Measurements from ENCODE around the gene OSM. TPM values are rescaled to one million over a fixed set of nuclear protein-coding genes. Genes with fewer than 3 reads are reported as not detected.
A peak's percentile ranks its signal among the peaks of the same experiment; 100 is the strongest.

Gene OSM
- 0.28 TPM for total RNA-seq

DNA sequence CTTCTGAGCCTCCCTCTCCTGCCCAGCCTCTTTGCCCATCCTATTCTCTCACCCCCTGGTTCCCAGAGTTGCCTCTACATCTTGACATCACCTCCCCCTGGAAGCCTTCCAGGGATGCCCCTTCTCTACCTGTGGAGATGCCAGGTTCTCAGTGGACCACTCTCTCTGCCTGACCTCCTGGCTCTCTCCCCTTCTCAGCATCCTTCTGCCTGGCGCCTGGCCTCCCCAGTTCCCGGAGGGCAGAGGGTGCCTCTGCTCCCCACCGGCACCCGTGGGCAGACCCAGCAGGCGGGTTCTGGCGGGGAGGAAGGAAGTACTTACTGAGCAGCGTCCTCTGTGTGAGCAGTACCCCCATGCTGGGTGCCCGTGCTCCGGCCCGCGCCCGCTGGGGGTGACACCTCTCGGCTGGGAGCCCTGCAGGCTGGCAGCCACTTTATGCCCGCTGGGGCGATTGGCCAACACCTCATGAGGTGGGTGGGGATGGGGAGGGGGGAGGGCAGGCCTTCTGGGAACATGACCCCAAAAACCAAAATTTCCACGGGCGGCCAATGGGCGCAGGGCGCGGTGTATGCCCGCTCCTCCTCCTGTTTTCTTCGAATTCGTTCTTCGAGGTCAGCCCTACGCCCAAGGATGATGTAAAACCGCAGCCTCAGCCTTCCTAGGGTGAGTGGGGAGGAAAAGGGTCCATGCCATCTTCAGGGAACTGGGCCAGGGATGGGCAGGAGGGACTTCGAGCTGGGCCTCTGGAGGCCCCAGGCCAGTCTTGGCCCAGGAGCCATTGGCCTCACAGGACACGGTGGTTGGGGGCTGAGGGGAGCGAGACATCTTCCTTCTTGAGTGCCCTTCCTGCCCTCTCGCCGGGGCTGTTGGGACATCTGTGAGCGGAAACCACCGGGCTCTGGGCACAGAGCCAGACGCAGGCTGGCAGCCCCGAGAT lies at the start of gene OSM:
OSM (minus strand) TSS at position 407 of the 937 bp plus-strand sequence; CDS start at position 355, 52 bp downstream.
- peak; percentile 7 for ATAC-seq

DNA sequence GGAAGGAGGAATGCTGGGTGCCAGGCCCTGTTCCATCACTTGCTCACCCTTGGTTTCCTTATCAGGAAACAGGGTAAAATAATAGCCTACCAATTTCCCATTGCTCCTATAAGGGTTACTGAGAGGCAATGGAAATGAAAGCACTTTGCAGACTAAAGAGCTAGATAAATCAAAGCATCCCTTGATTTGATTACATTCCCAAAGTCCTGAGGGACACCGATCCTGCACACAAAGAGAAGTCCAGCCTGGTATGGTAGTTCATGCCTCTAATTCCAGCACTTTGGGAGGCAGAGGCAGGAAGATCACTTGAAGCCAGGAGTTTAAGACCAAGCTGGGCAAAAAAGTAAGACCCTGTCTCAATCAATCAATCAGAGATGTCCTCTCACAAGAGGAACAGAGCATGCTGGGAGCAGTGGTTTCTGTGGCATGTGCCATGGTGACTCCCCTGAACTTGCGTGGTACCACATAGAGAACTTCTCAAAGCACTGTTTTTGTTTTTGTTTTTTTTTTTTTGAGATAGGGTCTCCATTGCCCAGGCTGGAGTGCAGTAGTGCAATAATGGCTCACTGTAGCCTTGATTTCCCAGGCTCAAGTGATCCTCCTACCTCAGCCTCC lies 49.4 kb upstream of the OSM start:
- ATAC-seq, result no peak

DNA sequence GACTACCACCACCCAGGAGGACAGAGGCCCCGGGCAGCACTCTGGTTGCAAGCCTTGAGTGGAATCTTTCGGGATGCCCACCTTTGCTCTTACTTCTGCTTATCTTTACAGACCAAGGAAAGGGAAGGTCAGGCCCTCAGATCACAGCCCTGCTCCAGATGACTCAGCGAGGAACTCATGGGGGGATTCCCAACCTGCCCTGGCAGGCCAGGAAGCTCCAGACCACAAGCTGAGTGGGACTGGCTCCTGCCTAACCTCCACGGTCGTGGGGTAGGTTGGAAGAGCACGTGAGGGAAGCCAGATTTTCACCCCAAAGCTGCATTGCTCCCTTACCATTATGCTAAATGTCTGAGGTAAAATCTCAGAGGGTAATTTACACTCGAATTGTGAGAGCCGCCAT lies 48.3 kb upstream of the OSM start:
- ATAC-seq, result no peak

DNA sequence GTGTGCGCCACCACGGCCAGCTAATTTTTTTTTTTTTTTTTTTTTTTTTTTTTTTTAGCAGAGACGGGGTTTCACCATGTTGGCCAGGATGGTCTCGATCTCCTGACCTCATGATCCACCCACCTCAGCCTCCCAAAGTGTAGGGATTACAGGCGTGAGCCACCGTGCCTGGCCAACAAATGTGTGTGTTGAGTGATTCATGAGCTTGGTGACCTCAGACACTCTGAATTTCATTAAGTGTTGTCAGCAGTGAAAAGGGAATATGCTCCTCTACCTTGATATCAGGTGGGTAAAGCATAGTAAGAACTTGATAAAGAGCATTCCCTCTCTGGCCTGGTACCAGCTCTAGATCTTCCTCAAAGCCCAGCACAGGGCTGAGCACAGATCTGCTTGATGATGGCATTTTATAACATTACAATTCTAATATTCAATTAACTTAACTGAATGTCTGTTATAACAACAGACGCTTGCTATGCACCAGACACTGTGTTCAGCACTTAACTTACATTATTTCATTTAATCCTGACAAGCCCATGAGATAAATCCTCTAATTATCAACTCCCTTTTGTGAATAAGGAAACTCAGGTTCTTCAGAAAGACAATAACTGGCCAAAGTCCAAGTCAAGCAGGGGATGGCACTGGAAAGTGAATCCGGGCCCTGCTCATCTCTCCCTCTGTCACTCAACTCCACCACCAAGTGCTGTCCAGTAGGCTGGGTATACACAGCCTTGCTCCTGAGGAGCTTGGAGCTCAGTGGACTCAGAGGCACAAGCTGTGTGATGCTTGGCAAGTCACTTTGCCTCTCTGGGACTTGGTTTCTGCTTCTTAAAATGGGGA lies 47.1 kb upstream of the OSM start:
- ATAC-seq, result no peak

DNA sequence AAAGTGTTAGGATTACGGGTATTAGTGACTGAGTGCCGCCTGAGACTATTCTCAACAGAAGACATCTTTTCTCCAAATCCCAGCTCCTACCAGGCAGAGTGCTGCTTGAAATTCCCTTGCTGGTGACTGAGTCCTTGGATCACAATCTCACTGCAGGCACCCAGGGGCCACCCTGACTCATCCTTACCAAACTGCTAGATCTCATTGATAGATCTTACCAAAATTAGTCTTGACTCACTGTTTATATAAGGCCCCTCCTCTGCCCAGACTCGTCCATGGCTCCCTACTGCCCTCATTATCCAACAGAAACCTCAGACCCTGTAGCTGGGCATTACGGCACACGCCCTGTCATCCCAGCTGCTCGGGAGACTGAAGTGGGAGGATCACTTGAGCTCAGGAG lies 45.4 kb upstream of the OSM start:
- peak; percentile 65 for ATAC-seq

DNA sequence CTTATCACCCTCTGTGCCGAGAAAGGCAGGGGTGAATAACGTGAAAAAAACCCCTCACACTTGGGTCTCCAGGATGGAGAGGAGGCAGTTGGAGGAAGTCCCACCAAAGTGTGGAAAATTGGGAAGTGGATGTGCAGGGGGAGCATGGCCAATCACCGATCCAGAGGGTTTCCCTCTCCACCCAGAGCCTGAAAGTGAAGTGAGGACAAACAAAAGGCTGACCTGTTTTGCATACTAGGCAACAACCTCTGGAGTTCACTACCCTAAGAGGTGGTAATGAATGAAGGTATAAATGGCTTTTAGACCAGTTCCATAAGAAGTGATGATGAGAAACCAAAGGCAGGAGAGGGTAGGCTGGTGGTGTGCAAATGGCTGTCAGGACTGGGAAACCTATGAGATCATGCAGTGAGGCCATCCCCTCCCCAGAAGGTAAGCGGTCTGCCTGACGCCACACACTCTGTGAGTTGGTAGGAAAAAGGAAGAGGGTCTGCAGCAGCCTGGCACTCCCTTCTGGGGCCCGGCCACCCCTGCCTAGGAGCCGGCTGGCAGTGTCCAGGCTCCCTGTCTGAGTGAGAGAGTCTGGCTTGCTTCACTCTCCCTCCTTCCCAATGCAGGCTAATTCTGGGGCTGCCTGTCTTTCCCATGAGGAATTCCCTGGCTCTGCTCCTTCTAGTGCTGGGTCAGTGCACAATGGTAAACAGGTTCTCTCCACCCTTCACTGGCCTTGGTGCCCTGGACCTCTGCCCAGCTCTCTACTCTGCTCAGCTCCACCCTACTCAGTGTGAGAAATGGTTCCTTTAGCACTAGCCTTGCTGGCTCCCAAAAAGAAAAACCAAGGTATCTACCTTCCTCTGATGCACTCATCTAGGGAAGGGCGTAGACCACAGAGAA lies 44.5 kb upstream of the OSM start:
- peak; percentile 48 for ATAC-seq

DNA sequence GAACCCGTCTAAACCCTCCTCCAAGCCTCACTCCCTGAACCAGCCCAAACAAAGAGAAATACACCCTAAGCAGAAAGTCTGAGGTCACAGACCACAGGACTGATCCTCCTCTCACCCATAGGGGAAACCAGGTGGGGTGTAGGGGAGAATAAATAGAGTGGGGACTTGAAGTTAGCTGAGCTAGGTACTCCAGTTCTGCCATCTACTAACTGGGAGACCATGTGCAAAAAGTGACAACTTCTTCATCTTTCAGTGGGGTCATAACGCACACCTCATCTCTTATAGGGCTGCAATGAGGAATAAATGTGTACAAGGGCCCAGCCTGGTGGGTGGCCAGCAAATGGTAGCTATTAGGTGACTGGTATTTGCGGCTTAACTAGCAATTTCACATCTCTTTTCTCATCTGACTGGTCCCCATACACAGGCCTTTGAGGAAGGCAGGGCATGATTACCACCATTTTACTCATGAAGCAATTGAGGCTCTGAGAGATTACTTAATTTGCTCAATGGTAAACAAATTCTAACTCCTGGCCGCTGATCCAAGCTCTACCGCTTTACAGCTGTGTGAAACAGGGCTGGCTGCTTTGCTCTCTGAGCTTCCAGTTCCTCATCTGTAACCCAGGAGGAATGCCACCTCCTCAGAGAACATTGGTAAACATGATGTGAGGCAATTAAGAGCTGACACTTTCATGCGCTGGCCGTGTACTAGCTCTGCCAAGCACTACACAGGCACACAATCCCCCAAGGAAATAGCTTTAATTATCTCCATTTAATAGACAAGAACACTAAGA lies 43.5 kb upstream of the OSM start:
- peak; percentile 49 for ATAC-seq

DNA sequence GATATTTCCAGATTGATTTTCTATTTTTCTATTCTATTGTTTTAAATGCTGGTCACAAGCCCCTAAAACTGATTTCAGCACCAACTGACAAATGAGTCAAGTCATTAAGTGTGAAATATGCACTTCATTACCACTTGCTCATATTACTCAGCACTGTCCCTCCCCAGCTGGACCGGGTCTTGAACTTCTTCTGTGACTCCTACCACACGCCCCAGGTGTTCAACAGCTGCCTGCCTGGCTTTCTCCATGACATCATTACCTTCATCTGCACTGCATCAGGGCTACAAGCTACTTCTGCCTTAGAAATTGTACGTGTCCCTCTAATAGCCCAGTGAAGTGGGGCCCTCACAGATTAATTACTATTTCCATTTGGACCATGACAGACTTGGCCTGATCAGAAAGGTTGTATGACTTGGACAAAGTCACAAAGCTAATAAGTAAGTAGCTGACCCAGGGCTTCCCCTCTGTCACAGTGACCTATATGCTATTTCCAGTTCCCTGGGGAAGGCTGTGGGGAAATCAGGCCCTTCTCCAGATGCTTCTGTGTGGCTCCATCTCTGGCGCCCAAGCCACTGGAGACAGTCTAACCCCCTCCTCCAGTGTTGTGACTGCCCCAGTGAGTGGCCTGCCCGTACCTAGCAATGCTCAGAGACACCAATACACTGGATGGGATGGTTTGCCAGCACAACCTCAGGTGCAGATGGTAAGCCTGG lies 42.0 kb upstream of the OSM start:
- peak; percentile 30 for ATAC-seq

DNA sequence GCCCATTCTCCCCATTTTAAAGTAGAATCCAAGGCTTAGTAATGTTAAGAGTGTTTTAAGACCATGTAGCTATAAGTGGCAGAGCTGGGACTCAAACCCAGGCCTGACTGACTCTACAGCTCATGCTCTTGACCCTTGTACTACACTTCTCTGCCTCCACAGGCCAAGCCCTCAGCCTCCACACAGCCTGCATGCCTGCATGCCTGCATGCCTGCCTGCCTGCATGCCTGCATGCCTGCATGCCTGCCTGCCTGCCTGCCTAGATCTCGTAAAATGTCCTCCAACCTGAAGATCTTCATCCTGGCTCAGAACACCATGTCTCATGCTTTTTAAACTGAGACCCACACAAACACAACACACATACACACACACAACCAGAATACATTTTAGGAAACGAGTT lies 41.4 kb upstream of the OSM start:
- no peak for ATAC-seq

DNA sequence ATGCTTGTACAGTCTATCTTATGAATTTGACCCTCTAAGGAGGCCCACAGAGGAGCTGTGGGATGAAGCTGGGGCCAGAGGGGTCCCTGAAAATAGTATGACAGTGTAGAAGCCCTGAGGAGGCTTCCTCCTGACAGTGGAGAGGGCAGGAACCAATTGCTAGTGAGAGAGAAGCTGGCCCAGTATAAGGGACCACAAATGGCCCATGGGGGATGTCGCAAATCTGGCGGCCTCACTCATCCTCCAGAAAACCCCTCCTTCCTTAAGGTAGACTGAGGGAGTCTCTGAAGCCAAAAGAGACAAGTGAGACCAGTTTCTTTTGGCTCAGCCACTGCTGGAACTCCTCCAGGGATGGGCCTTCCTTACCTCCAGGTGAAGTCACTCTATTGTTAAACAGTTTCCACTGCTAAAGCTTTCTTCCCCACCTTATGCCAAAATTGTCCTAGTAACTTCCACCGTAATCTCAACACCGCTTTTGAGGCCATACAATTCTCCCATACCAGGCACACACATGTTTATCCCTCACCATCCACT lies 40.5 kb upstream of the OSM start:
- ATAC-seq, result no peak

DNA sequence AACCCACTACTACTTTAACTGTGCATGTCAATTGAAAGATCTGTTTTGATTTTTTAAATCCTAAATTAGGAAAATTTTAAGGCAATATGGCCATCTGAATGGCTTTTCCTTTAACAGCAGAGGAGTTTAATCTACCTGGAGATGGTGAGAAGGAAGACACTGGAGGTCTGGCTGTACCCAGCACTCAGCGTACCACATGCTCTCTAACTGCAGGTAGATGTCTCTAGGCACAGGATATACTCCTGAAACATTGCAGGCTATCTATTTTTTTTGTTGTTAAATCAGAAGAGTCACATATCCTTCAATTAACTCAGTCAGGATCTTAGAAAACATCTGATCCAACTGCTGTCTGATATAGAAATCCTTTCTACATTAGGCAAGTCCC lies 40.0 kb upstream of the OSM start:
- ATAC-seq, result no peak

DNA sequence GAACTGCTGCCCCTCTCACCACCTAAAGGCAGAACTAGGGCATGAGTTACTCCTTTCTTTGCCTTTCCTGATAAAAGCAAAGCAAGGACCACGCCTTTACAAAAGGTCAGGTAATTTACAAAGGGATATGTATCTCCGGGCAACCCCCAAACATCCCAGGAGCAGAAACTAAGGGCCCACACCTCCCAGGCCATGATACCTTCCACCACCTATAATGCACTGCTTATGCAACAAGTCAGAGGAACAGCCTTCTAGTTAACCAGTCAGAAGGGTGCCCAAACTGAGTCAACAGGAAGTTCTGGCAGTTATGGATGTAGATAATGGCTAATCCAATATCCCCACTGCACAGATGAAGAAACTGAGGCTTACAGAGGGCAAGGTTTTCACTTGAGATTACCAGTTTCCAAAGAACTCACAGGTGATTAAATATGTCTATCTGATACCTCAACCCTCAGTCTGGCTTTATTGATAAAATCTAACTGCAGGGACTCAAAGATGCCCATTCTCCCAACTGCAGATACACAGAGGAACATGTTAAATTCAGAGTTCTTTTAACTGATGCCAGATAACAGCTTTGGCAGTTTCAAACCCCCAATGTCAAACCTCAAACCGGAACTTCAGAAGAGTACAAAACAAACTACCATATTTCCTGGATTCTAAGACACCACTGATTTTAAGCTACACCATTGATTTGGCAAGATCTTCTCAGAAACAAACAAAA lies 39.4 kb upstream of the OSM start:
- ATAC-seq, result peak; percentile 20

DNA sequence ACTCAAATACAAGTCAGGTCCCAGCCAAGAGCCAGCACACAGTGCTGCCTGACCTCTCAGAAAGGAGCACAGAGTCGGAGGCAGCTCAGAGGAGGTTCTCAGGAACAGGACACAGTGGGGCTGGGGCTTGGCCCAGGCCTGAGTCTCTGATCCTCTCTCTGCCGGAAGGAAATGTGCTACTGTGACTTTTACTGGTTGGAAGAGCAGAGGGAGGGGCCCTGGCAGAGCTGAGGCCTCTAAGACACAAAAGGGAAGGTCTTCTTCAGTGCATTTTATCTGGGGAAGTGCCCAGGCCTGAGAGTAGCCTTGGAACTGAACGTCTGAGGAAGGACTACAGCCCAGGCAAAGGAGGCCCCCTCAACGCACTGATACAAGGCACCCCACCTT lies 38.9 kb upstream of the OSM start:
- peak; percentile 46 for ATAC-seq

DNA sequence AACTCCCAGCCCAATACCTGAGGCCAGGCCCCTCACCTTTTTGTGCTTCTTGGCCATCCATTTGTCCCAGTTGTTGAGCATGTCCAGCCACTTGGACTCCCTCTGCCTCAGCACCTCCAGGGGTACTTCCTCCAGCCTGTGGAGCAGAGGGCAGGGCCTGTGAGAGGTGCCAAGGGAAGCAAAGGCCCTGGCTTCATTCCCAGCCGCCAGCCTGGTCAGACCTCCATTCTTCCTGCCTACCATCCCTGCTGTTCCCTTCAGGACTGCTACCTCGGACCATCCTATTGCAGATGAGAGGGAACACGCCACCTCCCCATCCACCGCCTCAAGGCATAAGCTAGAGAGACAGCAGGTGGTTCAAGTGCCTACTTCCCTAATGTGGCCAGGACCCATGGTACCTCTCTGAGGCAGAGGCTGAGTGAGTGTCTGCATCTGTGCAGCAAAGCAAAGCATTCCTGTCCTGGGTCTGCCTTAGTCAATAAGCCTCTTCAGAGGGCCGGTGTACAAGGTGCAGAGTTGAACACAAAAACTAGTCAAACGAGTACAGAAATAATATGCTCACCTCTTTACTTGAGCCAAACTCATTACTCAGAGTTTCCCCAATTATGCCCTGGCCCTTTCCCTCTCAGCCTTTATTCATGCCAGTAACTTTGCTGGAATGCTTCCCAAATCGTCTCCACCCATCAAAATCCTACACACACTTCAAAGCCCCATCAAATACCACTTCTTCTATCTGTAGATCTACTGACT lies 38.0 kb upstream of the OSM start:
- peak; percentile 64 for ATAC-seq

DNA sequence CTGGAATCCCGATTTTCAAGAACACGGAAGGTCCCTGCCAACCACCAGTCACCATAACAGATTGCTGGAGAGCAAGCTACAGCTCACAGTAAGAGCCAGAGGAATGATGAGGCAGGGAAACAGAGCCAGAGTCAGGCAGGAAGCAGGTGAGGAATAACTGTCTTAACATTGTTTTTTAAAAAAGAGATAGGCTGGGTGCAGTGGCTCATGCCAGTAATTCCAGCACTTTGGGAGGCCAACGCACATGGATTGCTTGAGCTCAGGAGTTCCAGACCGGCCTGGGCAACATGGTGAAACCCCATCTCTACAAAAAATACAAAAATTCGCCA lies 36.1 kb upstream of the OSM start:
- no peak for ATAC-seq

DNA sequence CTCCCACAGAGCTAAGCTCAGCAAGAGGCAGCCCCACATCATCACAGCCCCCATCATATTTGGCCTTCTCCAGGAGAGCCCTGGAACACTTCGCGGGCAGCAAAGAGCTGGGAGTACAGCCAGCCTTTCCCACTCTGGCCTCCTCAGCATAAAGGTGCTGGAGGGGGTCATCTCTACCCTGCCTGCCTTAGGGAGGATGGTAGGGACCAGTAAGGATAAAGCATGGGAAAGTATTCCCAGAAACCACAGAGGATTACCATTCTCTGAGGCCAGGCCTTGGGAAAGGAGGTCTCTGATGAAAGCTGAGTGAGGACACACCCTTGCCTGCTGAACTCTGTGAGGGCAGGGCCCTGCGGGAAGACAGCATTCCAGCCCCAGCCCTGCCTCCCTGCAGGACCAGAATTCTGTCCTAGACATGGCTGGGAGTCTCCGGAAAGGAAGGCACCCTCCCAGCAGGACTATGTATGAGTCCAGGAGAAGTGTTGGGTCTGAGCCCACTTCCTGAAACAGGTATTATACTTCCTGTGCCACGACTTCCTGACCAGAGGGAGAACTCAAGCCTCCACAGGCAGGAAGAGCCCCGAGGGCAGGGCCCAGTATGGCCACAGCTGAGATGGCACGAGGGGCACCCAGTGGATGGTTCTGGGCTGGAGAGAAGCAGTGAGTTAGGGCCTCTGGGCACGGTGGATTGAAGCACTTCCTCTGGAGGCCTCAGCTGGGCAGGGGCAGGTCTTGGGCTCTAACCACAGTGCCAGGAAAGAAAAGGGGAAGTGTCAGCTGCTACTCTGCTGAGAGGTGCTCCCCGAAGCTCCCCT lies 35.6 kb upstream of the OSM start:
- ATAC-seq, result peak; percentile 30

DNA sequence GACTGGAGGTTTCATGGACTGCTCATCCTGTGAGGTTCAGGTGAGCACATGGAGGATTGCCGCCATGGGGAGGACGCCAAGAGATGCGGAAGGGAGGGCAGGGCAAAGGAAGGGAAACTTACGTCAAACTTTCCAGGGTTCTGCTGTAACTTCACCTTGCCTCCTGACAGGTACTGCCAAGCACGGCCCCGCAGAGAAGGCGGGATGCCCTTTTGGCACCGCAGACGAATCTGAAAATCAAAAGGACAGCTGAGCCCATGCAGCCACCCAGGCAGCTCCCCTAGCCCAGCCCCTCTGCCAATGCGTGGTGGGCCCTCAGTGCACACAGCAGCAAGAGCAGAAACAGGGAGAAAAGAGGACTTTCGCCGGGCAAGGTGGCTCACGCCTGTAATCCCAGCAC lies 32.7 kb upstream of the OSM start:
- no peak for ATAC-seq
